ENCODE data around the gene ITPR2.

GRCh38 chr12:26369588-26369987 is 463.4 kb downstream of the ITPR2 start:
- TF ChIP-seq, protein P1, sequence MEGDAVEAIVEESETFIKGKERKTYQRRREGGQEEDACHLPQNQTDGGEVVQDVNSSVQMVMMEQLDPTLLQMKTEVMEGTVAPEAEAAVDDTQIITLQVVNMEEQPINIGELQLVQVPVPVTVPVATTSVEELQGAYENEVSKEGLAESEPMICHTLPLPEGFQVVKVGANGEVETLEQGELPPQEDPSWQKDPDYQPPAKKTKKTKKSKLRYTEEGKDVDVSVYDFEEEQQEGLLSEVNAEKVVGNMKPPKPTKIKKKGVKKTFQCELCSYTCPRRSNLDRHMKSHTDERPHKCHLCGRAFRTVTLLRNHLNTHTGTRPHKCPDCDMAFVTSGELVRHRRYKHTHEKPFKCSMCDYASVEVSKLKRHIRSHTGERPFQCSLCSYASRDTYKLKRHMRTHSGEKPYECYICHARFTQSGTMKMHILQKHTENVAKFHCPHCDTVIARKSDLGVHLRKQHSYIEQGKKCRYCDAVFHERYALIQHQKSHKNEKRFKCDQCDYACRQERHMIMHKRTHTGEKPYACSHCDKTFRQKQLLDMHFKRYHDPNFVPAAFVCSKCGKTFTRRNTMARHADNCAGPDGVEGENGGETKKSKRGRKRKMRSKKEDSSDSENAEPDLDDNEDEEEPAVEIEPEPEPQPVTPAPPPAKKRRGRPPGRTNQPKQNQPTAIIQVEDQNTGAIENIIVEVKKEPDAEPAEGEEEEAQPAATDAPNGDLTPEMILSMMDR (IDR thresholded peaks at IDR 0.05; ENCODE audit: low read length), result no peak
- TF ChIP-seq EZH2 (IDR thresholded peaks at IDR 0.05; ENCODE audit: borderline replicate concordance, low read length), result no peak

Measured in OCI-LY1 (cell line).